Measurements from ENCODE around the gene IQCN.
A peak's percentile ranks its signal among the peaks of the same experiment; 100 is the strongest.

The IQCN gene

GRCh38 chr19:18306209-18306887 lies 32.1 kb upstream of the IQCN start:
- DNase-seq, result no peak

GRCh38 chr19:18304458-18305310 lies 30.4 kb upstream of the IQCN start:
- DNase-seq, result peak; percentile 93

DNA sequence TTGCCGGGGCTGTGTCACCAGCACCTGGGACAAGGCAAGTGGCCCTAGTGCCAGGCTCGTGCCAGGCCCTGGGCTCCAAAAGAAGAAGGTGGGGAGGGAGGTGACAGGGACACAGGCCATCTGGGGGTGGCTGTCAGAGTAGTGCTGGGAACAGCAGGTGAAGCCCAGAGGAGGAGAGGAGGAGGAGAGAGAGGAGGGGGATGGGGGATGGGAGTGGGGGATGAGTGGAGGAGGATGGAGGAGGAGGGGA lies 29.9 kb upstream of the IQCN start:
- DNase-seq, result peak; percentile 58

GRCh38 chr19:18301718-18302111 lies 27.5 kb upstream of the IQCN start:
- no peak for DNase-seq

DNA sequence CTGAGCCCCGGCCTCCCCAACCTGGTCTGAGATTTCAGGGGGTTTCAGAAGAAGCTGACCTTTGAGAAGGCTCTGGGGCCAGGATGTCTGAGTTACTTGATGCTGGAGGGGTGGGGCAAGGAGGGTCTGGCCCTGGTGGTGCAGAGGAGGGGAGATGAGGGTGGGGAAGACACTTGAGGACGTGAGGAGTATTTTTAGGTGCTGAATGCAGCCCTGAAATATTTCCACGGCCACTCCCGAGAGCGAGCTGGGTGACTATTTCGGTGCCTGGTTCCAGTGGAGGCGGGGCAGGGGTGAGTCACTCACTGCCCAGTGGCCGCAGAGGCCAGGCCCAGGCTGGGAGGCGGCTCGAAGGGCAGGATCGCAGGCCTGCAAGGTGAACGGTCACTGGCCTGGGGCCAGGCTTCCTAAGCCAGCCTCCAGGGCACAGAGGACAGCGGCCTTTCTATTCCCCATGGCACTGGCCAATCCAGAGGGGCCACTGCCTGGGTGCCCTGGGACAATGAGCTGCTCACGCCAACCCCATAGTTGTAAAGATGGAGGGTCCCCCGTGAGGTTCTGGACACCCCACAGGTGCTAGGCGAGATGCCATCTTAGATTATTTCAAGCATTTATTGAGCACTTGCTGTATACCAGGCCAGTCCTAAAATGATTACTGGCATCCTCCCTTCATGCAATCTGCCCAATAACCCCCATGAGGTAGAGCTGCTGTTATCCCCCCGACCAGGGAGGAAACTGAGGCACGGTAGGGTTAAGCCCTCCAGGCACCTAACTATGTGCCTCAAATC lies 26.9 kb upstream of the IQCN start:
- DNase-seq, result no peak

GRCh38 chr19:18299654-18300053 lies 25.4 kb upstream of the IQCN start:
- DNase-seq, result no peak

DNA sequence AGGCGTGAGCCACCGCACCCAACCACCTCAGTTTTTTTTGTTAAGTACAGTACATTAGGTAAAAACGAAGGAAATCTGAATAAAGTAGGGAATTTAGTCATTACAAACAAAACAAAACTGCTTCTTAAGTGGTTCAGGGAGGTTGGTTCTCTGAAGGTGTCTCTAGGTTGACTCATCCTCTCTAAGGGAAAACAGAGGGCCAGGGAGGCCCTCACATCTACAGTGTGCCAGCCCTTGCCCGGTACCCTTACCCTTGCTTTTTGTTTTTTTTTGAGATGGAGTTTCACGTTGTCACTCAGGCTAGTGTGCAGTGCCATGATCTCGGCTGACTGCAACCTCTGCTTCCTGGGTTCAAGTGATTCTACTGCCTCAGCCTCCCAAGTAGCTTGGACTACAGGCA lies 24.3 kb upstream of the IQCN start:
- DNase-seq, result no peak

- no peak for DNase-seq
Measured at GRCh38 chr19:18297308-18297707, 23.1 kb upstream of the IQCN start.

DNA sequence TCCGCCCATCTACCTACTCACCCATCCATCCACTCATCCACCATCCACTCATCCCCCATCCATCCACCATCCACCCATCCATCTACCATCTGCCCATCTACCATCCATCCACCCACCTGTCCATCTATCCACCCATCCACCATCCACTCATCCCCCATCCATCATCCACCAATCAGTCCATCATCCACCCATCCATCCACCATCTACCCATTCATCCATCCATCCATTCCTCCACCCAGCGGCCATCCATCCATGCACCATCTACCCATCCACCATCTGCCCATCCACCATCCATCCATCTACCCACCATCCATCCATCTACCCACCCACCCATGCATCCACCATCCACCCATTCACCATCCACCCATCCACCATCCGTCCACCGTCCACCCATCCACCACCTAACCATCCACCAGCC lies 20.8 kb upstream of the IQCN start:
- no peak for DNase-seq

- peak; percentile 97 for DNase-seq
Measured at GRCh38 chr19:18294467-18294864, 20.2 kb upstream of the IQCN start.

- DNase-seq, result no peak
Measured at GRCh38 chr19:18293642-18294466, 19.6 kb upstream of the IQCN start.

DNA sequence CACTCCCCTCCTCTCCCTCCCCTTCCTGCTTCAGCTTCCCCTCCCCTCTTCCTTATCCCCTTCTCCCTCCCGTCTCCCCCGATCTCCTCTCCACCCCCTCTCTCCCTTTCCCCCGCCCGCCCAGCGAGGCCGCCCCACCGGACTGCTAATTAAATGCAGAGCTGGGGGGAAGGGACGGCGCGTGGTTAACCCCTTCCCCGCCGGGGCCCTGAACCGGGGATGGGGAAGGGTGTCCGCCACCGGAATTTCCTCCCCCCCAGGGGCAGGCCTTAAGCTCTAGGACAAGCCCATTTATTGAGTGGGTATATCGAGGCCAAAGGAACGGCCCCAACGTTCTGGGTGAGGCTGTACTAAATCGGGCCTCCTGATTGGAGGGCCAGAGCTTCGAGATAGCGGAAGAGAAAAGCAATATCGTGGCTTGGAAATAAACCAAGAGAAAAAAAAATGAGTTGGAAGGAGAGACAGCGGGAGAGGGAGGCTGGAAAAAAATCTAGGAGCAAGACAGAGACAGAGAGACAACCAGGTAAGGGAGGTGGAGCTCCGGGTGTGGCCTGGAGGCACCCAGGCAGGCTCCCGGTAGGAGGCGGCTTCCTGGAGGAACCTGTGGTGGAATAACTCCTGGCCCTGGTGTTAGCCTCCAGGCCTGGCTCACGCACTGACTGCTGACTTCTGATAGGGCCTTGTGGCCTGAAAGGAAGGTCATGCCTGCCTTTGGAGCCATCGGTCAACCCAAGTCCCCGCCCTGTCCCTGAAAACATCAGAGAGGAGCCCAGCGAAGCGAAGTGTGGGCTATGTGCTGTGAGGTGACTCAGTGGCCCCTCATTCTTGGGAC lies 18.8 kb upstream of the IQCN start:
- DNase-seq, result peak; percentile 81

DNA sequence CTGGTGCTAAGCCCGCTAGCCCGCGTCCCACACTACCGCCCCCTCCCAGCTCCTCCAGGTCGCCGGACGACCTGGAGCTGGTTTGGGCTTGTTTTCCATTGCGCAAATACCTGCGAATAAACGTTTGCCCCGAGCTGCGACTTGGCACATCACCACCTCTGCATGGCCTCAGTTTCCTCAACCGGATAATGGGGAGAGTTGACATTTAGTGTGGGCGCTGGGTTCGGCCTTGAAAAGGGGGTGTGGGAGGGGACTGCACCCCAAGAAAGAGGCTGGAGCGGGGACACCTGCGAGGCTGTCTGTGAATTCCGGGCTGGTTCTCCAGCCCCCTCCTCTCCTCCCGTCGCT lies 18.2 kb upstream of the IQCN start:
- peak; percentile 63 for DNase-seq

GRCh38 chr19:18291590-18292461 lies 17.6 kb upstream of the IQCN start:
- peak; percentile 94 for DNase-seq

- peak; percentile 52 for DNase-seq
Measured at GRCh38 chr19:18291019-18291524, 16.8 kb upstream of the IQCN start.

- peak; percentile 97 for DNase-seq
Measured at GRCh38 chr19:18290302-18291018, 16.2 kb upstream of the IQCN start.

- no peak for DNase-seq
Measured at GRCh38 chr19:18289471-18290301, 15.4 kb upstream of the IQCN start.

DNA sequence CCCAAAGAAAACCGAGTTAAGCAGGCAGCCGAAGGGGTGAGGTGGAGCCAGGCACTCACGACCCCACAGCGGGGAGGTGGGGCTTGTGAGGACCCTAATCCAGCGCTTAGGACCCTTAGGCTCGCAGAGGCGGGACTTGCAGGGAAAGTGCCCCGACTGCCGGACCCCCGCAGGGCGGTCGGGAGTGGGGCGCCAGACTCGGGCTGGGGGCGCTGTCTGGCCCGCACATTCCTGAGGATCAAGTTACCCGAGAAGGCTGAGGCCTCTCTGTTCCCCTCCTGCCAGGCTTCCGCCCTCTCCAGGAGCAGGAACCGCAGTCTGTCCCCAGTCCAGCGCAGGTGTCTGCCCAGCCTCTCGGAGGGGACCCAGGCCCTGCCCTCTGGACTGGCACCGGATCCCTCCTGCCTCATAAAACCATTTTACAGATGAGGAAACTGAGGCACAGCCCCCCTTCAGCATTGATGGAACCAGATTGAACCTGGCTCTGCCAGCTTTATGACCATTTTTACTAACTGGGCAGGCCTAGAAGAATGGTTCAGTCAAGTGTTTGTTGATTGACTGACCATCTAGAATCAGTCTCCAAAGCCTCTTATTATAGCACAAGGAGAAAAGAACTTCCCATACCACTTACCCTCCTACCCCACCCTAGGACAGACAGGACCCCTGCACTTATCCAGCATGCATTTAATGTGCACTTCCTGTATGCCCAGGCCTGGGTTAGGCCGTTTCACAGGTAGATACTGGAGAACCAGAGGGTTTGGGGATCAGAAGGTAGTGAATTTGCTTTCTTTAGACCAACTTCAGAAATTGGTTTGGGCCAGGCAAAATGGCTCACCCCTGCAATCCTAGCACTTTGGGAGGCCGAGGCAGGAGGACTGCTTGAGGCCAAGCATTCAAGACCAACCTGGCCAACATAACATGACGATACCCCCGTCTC lies 13.9 kb upstream of the IQCN start:
- no peak for DNase-seq

Measured in stimulated activated CD4-positive, alpha-beta T cell treated with anti-CD3 and anti-CD28 coated beads, Interleukin-15, amount 100 ng/mL, for 24 hours (primary cell).